ENCODE data around the gene CAST. TPM values are rescaled to one million over a fixed set of nuclear protein-coding genes. Genes with fewer than 3 reads are reported as not detected.

Gene CAST
- total RNA-seq, 2 experiments from 2014 or later, result 155 to 162 TPM

DNA sequence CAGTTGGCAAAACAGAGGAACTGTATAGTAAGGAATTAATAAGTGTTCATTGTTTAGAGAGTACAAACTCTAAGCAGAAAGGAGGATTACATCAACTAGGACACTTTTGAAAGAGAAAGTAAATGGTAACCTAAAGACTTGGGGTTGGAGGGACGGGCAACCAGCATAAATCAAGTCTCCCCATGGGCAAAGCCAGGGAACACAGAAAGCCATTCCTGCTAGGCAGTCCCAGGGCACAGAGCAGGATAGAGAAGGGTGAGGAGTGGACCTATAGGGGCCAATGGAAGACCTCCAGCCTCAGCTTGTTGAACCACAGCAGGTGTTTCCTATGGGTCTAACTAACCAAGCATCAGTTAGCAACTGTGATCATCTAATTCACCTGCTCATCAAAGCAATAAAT is 154.8 kb downstream of the CAST start:
- no peaks in the 10 kb centered on the region for H3K27me3 Mint-ChIP-seq
- H3K27ac Mint-ChIP-seq, result peak overlapping the region; percentile 93
- ChIA-PET POLR2A (interaction anchor here (6.5 kb wide), 1 partner anchor 9 kb away, joined by 40 read pairs; the partner anchor contains the start of gene ERAP1), CTCF (interaction anchor here (0.6 to 2.0 kb wide), 3 partner anchors 59 to 345 kb away, joined by 3 to 5 read pairs (median 3); partner anchors contain the start of gene ERAP2)
- H3K4me3 Mint-ChIP-seq, result peak overlapping the region; percentile 78
- peaks cover 66% of the 10 kb centered on the region for H3K4me1 Mint-ChIP-seq (ENCODE audit: low read depth)
- H3K36me3 Mint-ChIP-seq, result no peaks in the 10 kb centered on the region
- intact Hi-C loops (cut with micrococcal nuclease), result loop anchor here (1.0 to 10.0 kb wide), 6 partner anchors 9 to 852 kb away; partner anchors contain the start of gene ELL2
- no peak for DNase-seq
- H3K9me3 Mint-ChIP-seq, result no peaks in the 10 kb centered on the region

GRCh38 chr5:96817506-96817905 is 155.3 kb downstream of the CAST start:
- CTCF ChIA-PET, result interaction anchor here (0.9 kb wide), 1 partner anchor 344 kb away, joined by 3 read pairs; no protein-coding TSS in a partner anchor

GRCh38 chr5:96818125-96818788 is 156.1 kb downstream of the CAST start:
- Mint-ChIP-seq H3K36me3 (no peaks in the 10 kb centered on the region), H3K9me3 (no peaks in the 10 kb centered on the region)
- CTCF ChIA-PET, result interaction anchor here (1.0 kb wide), 1 partner anchor 10 kb away, joined by 3 read pairs; no protein-coding TSS in a partner anchor

More at GRCh38 chr5:96817506-96817905, 155.3 kb downstream of the CAST start:
- Mint-ChIP-seq H3K27ac (peak overlapping the region; percentile 93), H3K27me3 (no peaks in the 10 kb centered on the region), H3K4me1 (ENCODE audit: low read depth) (peaks cover 67% of the 10 kb centered on the region), H3K4me3 (peak overlapping the region; percentile 78), H3K36me3 (no peaks in the 10 kb centered on the region), H3K9me3 (no peaks in the 10 kb centered on the region)
- POLR2A ChIA-PET, result interaction anchor here (6.5 kb wide), 1 partner anchor 9 kb away, joined by 40 read pairs; the partner anchor contains the start of gene ERAP1
- intact Hi-C loops (cut with micrococcal nuclease), result loop anchor here (2.0 to 10.0 kb wide), 4 partner anchors 53 to 853 kb away; partner anchors contain the start of gene ELL2
- no peak for DNase-seq

DNA sequence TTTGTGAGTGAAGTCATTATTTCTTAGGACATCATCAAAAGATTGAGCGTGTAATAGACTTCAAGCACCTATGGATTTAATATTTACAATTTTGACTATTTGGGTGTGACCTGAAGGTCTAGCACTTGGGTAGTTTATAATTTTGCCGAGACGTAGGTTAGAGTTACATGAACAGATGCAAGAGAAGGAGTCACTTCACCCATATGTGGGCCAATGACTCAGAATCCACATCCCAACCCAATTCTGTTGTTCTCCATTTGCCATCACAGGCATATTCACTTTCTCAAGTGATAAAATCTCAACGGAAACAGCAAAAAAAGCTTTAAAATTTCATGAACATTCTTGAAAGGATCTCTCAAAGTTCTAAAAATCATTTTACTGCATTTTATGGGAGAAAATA is 157.6 kb downstream of the CAST start:
- intact Hi-C loops (cut with micrococcal nuclease), result loop anchor here (10.0 kb wide), 1 partner anchor 855 kb away; the partner anchor contains the start of gene ELL2
- H3K27ac Mint-ChIP-seq, result no peak overlapping the region
- CTCF ChIA-PET, result interaction anchor here (2.5 kb wide), 1 partner anchor 12 kb away, joined by 12 read pairs; the partner anchor contains the start of gene ERAP1

More at GRCh38 chr5:96818125-96818788, 156.1 kb downstream of the CAST start:
- Mint-ChIP-seq H3K4me1 (ENCODE audit: low read depth) (peaks cover 74% of the 10 kb centered on the region), H3K27ac (no peak overlapping the region), H3K4me3 (no peak overlapping the region), H3K27me3 (no peaks in the 10 kb centered on the region)
- POLR2A ChIA-PET, result interaction anchor here (0.6 to 6.5 kb wide), 2 partner anchors 10 to 17 kb away, joined by 3 to 40 read pairs; partner anchors contain the start of gene ERAP1
- DNase-seq, result no peak
- intact Hi-C loops (cut with micrococcal nuclease), result loop anchor here (10.0 kb wide), 1 partner anchor 853 kb away; the partner anchor contains the start of gene ELL2

DNA sequence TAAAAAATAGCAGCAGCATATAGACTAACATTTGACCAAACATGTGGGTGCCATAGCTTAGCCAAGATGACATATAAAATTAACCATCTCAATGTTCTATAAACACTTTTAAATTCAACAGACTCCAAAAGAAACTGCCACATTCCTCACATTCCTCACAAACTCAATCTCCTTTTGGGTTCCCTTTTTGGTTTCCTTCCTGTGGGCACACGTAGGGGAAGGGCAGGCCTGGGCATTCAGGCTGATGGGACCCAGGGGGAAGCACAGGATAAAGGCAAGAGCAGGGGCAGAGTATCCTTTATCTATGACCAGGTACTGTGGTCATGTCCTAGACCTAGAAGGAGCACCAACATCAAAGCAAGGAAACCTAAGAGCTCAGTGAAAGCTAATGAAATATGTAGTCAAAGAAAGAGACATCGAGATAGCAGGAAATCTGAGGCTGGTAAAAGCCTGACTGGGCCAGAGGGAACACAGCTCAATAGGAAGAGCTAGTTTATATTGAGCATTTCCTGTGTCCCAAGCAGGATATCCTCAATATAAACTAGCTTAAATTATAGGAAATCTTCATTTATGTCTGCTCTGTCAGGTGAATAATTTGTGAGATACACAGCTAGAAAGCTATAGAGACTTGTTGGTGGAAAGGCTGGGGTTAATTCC is 159.2 kb downstream of the CAST start:
- CTCF ChIA-PET, result interaction anchor here (1.0 to 2.5 kb wide), 3 partner anchors 8 to 69 kb away, joined by 3 to 12 read pairs (median 6); partner anchors contain the start of gene ERAP1

More for the DNA sequence above, 157.6 kb downstream of the CAST start:
- POLR2A ChIA-PET, result interaction anchor here (6.5 kb wide), 1 partner anchor 12 kb away, joined by 40 read pairs; the partner anchor contains the start of gene ERAP1
- H3K4me1 Mint-ChIP-seq (ENCODE audit: low read depth), result peaks cover 78% of the 10 kb centered on the region
- DNase-seq, result no peak
- H3K9me3 Mint-ChIP-seq, result no peaks in the 10 kb centered on the region
- H3K27me3 Mint-ChIP-seq, result no peaks in the 10 kb centered on the region
- H3K36me3 Mint-ChIP-seq, result no peaks in the 10 kb centered on the region
- H3K4me3 Mint-ChIP-seq, result no peak overlapping the region

DNA sequence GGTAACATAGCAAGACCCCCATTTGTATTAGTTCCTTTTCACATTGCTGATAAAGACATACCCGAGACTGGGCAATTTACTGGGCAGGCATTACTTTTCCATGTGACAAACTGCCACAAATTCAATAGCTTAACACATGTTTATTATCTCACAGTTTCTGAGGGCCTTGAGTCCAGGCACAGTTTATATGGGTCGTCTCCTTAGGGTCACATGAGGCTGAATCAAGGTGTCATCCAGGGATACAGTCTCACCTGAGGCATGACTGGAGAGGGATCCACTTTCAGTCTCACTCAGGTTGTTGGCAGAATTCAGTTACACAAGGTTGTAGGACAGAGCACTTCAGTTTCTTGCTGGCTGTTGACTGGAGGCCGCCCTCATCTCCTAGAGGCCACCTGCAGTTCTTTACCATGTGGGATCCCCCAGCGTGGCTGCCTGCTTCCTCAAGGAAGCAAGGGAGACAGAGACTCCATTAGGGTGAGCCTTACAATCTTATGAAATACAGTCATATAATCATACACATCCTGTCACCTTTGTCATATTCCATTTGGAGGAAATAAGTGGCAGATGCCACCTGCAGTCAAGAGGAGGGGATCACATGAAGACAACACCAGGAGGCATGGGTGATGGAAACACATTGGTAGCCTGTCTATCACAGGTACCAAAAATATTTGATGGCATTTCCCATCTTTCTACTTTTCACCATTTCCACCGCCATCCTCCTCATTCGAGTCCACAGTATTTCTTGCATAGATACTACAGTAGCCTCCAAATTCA is 160.7 kb downstream of the CAST start:
- no peaks in the 10 kb centered on the region for H3K36me3 Mint-ChIP-seq
- peak; percentile 25 for DNase-seq
- H3K4me1 Mint-ChIP-seq (ENCODE audit: low read depth), result peaks cover 53% of the 10 kb centered on the region
- intact Hi-C loops (cut with micrococcal nuclease), result loop anchor here (1.0 to 2.0 kb wide), 2 partner anchors 14 to 71 kb away; no protein-coding TSS in a partner anchor
- no peak overlapping the region for H3K4me3 Mint-ChIP-seq
- no peak overlapping the region for H3K27ac Mint-ChIP-seq
- POLR2A ChIA-PET, result no interaction called here
- H3K9me3 Mint-ChIP-seq, result no peaks in the 10 kb centered on the region
- CTCF ChIA-PET, result no interaction called here
- no peaks in the 10 kb centered on the region for H3K27me3 Mint-ChIP-seq

More for the DNA sequence above, 159.2 kb downstream of the CAST start:
- H3K27me3 Mint-ChIP-seq, result no peaks in the 10 kb centered on the region
- POLR2A ChIA-PET, result interaction anchor here (6.5 kb wide), 1 partner anchor 13 kb away, joined by 40 read pairs; the partner anchor contains the start of gene ERAP1
- no peaks in the 10 kb centered on the region for H3K9me3 Mint-ChIP-seq
- no peak overlapping the region for H3K4me3 Mint-ChIP-seq
- no peak overlapping the region for H3K27ac Mint-ChIP-seq
- H3K4me1 Mint-ChIP-seq (ENCODE audit: low read depth), result peaks cover 67% of the 10 kb centered on the region
- no peaks in the 10 kb centered on the region for H3K36me3 Mint-ChIP-seq
- DNase-seq, result no peak
- intact Hi-C loops (cut with micrococcal nuclease), result no loop called here

DNA sequence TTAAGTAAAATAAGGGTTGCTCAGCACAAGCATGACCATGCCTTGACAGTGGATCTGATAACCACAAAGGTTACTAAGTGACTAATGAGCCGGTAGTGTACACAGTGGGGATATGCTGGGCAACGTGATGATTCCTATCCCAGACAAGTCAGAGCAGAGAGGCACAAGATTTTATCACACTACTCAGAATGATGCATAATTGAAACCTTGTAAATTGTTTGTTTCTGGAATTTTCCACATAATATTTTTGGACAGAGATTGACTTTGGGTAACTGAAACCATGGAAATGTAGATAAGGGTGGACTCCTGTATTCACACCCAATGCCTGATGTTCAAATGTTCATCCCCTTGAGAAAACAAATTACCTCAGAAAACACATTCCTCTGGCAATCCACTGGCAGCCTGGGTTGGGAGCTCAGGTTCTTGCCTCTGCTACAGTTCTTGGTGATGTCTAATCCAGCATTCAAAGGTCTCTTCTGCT is 161.8 kb downstream of the CAST start:
- Mint-ChIP-seq H3K4me3 (no peak overlapping the region), H3K27me3 (no peaks in the 10 kb centered on the region), H3K9me3 (no peaks in the 10 kb centered on the region), H3K4me1 (ENCODE audit: low read depth) (peaks cover 46% of the 10 kb centered on the region), H3K27ac (no peak overlapping the region), H3K36me3 (no peaks in the 10 kb centered on the region)
- intact Hi-C loops (cut with micrococcal nuclease), result loop anchor here (1.0 to 2.0 kb wide), 2 partner anchors 15 to 72 kb away; no protein-coding TSS in a partner anchor
- POLR2A ChIA-PET, result no interaction called here
- CTCF ChIA-PET, result interaction anchor here (1.0 kb wide), 1 partner anchor 280 kb away, joined by 3 read pairs; no protein-coding TSS in a partner anchor
- peak; percentile 46 for DNase-seq

Other genes with a start within 250 kb of the CAST start
- not detected for gene PCSK1, start 229.1 kb upstream of the CAST start, total RNA-seq
- gene ERAP1, start 145.6 kb downstream of the CAST start, total RNA-seq, result 100 to 1,000 TPM in 1 of 2 experiments, 10 to 100 TPM in 1; 90.7 to 105 TPM
- 10 to 100 TPM; 44.8 to 48.9 TPM for gene ERAP2, start 214.1 kb downstream of the CAST start, total RNA-seq